H4 (cell line): Measurements from ENCODE around the gene ZDHHC7. TPM values are rescaled to one million over a fixed set of nuclear protein-coding genes. Genes with fewer than 3 reads are reported as not detected.

ENCODE experiments used
- DNase-seq: peaks from one replicate; pipeline ENCODE4 v3.0.0-alpha.2; 2015; ENCODE audit warnings: low spot score
- total RNA-seq: library from RNA; depleted of rRNA; stranded (reverse); fragments of >200 nt; shearing (Covaris generic); gene quantifications from 2 replicates; pipeline ENCODE4 v1.2.3, GENCODE V29; 2014

ZDHHC7 gene
- total RNA-seq, 1 experiment from 2014 or later = 55.0 TPM

DNA sequence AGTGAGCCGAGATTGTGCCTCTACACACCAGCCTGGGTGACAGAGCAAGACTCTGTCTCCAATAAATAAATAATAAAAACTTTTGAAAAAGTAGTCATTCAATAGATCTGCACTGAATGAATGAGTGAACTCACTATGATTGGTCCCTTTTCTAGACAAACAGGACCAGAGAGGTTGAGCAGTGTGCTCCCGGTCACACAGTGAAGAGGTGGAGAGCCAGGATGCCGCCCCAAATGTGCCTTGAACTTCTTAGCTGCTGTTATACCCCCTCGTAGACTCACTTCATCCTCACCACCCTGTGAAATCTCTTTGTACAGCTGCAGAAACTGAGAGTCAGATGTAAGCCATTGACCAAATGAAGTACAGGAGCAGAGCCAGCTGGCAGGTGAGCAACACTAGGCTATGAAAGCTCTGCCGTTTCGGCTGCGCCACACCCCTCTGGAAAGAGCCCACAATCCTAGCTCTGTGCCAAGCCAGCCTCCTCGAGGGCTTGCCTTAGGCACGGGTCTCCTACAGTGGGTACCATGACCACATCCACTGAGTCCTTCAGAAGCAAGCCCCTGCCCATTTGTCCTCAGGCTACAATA is 8.4 kb upstream of the ZDHHC7 start:
- DNase-seq = no peak

DNA sequence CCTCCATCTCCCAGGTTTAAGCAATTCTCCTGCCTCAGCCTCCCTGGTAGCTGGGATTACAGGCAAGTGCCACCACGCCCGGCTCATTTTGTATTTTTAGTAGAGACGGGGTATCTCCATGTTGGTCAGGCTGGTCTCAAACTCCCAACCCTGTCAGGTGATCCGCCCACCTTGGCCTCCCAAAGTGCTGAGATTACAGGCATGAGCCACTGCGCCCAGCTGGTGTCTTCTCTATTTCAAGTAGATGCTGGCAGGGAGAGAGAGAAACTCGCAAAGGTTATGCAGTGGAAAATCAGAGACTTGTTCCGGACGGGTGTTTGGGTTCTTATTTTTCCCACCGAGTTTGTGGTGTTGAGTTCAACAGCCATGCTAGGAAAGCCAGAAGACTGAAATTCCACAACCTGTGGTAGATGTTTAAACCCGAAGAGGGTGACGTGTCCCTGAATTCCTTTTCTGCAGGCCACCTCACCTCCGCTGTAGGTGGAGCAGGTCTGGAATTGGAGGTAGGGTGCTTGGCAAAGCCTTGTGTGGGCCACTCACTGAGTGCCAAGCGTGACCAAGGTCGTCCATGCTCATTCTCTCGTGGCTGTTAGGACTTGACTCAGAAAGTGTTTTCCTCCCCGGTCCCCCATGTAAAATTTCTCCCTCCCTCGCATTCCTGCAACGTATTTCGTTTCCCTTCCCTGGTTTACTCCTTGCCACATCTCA is 7.3 kb upstream of the ZDHHC7 start:
- no peak for DNase-seq

GRCh38 chr16:85017633-85018032 is 6.3 kb upstream of the ZDHHC7 start:
- no peak for DNase-seq

GRCh38 chr16:85017151-85017550 is 5.8 kb upstream of the ZDHHC7 start:
- DNase-seq = no peak

- DNase-seq = no peak
Measured at GRCh38 chr16:85015481-85016187, 4.3 kb upstream of the ZDHHC7 start.

- no peak for DNase-seq
Measured at GRCh38 chr16:85014311-85014710, 3.0 kb upstream of the ZDHHC7 start.

DNA sequence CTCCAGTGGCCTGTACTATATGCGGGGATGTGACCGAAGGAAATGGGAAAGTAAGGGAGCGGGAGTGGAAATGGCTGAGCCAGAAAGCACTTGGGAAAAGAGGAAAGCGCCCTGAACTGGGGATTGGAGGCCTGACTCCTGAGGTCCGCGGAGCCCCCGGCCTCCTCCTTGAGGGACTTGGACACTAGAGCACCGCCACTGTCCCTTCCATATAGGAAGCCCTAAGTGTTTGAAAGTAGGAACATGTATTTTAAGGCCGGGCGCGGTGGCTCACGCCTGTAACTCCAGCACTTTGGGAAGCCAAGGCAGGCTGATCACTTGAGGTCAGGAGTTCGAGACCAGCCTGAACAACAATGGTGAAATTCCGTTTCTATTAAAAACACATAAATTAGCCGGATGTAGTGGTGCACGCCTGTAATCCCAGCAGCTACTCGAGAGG is 530 bp upstream of the ZDHHC7 start:
- DNase-seq = no peak

GRCh38 chr16:85010446-85010930 is 847 bp downstream of the ZDHHC7 start:
- no peak for DNase-seq

GRCh38 chr16:85008271-85008670 is 3.1 kb downstream of the ZDHHC7 start:
- no peak for DNase-seq

DNA sequence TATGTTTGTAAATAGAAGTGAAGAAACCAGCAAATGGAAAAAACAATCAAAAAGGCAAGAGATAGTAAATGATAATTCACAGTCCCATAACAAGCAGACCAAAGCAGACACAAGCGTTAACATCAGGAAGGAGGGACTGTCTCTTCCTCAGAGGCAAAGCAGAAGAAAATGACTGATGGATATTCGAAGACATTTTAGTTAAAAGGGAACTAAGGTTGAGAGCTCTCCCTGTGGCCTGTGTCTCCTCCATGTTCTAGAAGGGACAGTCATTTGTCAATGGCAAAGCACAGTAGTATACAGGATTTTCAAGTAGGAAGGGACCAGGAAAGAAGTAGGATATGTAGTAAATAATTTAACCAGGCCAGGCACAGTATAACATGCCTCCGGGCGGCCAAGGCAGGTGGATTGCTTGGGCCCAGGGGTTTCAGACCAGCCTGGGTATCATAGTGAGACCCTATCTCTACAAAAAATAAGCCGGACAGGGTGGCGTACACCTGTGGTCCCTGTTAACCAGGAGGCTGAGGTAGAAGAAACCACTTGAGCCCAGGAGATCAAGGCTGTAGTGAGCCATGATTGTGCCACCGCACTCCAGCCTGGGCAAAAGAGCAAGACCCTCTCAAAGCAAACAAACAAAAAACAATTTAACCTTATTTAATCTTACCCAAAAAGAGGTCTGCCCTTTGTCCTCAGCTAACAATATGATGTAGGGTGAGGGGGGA is 3.7 kb downstream of the ZDHHC7 start:
- no peak for DNase-seq

DNA sequence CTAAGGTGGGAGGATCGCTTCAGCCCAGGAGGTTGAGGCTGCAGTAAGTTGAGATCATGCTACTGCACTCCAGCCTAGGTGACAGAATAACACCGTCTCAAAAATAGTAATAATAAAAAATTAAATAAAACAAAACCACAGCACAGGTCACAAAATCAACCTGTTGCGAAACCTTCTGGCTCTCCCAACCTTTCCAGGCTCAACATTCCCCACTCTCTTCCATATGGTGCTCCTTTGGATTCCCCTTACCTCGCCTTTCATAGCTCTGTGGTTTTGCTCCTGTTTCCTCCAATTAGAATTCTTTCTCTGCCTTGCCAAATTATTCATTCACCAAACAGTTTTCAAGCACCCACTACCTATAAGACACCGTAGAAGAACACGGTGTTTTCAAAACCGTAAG is 4.7 kb downstream of the ZDHHC7 start:
- DNase-seq = no peak

GRCh38 chr16:85005285-85006069 is 5.9 kb downstream of the ZDHHC7 start:
- peak; percentile 48 for DNase-seq

DNA sequence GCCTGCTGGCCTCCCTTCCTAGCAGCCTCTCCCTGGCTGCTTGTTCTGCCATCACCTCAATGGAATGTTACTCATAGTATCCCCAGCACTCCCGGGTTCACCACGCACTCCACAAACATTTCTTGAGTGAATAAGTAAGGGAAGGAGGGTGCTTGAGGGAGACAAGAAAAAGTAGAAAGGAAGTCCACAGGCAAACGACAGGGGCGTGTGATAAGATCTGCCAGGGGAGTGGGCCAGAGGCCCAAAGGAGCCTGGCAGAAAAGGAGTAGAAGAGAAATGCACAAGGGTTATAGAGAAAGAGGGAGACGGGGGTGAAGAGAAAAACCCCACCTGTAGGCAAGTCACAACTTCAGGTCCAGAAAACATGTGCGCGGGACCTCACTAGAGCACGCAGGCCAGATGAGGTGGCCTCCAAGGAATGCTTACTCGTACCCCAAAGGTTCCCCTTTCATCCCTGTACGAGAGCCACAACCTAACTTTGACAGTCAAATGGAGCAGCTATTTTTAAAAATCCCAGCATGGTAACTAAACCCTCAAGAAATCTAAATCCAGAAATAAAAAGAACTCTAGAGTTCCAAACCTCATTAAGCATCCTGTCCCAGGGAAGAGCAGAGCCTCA is 6.6 kb downstream of the ZDHHC7 start:
- DNase-seq = peak; percentile 80

GRCh38 chr16:85003725-85004586 is 7.4 kb downstream of the ZDHHC7 start:
- no peak for DNase-seq

GRCh38 chr16:85003076-85003475 is 8.3 kb downstream of the ZDHHC7 start:
- DNase-seq = no peak

- no peak for DNase-seq
Measured at GRCh38 chr16:85002608-85003007, 8.7 kb downstream of the ZDHHC7 start.

GRCh38 chr16:85002099-85002541 is 9.2 kb downstream of the ZDHHC7 start:
- no peak for DNase-seq

- DNase-seq = no peak
Measured at GRCh38 chr16:84999857-85000480, 11.4 kb downstream of the ZDHHC7 start.

DNA sequence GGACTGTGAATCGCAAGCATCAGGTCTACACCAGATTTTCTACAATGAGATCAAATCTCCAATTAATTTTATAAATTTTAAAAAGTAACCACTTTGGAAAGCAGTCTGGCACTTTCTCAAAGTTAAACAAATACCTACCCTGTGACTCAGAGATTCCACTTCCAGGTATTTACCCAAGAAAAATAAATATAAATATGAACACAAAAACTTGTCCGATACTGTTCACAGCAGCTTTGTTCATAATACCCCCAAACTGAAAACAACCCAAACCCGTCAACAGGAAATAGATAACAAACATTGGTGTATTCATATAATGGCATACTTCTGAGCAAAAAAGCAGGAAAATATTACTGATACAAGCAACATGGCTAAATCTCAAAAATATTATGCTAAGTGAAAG is 12.1 kb downstream of the ZDHHC7 start:
- no peak for DNase-seq
